AG20443 (cell line): Measurements from ENCODE around the gene MYH14.

Experiments
- DNase-seq: peaks from one replicate; pipeline ENCODE4 v3.0.0; 2012; ENCODE audit warnings: low spot score, mixed read lengths

Gene MYH14

GRCh38 chr19:50292216-50292827 lies 88.9 kb downstream of the MYH14 start:
- no peak for DNase-seq

DNA sequence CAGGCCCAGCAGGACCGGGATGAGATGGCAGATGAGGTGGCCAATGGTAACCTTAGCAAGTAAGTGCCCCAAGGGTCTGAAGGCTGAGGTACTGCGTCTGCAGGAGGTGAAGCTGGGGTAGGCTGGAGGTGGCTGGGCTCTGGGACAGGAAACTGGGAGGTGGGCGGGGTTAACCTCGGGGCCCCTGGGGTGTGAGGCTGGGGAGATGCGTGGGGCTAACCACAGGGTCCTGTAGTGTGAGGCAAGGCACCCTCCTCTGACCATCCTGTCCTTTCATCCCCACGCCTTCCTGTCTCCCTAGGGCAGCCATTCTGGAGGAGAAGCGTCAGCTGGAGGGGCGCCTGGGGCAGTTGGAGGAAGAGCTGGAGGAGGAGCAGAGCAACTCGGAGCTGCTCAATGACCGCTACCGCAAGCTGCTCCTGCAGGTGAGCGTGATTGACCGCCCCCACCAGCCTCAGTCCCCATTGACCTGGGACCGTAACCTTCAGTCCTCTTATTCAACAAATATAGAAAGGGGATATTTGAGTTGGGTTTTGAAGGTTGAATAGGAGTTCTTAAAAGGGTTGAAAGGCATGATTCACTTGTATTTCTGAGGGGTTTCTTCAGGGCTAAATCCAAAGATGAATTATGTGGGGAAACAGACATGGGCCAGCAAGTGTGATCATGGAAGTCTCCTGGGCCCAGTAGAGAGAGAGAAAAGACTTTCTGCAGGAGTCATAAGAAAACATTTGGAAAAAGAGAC lies 90.0 kb downstream of the MYH14 start:
- DNase-seq, result no peak

DNA sequence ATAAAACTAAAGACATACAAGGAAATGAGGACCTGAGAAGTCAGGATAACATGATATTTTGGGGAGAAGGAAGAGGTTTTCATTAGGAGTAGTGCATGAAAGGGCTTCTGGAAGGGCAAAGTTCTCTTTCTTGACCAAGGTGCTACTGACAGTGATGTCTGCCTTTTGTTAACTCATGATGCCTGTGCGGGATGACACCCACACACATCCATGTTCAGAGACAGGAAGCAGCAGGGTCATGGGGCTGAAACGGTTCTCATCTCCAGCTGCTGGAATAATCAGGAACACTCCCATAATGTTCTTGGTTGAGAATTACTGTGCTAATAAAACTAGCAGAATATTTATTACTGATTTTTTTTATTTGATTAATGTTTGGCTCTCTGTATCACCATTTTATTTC lies 96.6 kb downstream of the MYH14 start:
- DNase-seq, result no peak

DNA sequence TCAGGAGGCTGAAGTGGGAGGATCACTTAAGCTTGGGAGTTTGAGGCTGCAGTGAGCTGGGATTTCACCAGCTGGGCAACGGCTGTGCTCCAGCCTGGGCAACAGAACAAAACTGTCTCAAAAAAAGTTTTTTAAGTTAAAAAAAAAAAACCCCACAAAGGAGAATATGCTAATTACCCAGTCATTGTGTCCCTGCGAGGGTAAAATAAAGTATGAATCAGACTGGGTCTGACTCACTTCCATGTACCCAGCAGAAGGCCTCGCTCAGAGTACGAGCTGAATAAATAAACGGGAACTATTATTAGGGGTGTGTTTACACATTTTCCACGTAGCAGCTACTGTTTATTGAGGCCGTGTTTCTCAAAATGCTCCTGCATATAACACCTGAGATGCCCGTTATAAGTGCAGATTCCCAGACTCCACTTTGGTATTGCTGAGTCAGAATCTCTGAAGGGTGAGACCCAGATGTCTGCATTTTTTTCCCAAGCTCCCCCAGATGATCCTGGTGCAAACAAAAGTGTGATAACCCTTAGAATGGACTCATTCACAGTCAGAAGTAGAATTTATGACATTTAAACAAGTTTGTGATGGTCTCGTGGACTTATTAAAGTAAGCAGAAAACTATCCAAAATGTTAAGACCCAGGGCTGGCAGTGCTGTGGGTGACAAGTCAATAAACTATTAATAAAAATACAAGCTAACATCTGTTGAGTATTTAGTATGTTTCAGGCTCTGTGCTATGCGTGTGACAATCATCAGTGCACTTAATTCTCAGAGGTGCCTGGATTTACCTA lies 97.6 kb downstream of the MYH14 start:
- DNase-seq, result peak; percentile 53

DNA sequence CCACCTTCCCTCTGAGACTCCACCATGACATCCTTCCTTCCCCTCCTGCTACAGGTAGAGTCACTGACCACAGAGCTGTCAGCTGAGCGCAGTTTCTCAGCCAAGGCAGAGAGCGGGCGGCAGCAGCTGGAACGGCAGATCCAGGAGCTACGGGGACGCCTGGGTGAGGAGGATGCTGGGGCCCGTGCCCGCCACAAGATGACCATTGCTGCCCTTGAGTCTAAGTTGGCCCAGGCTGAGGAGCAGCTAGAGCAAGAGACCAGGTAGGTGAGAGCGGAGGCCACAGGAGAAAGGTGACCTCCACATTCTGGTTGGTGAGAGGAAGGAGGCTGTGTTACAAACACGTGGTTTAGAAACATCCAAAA lies 98.2 kb downstream of the MYH14 start:
- no peak for DNase-seq

GRCh38 chr19:50303558-50303957 lies 100.1 kb downstream of the MYH14 start:
- DNase-seq, result no peak

DNA sequence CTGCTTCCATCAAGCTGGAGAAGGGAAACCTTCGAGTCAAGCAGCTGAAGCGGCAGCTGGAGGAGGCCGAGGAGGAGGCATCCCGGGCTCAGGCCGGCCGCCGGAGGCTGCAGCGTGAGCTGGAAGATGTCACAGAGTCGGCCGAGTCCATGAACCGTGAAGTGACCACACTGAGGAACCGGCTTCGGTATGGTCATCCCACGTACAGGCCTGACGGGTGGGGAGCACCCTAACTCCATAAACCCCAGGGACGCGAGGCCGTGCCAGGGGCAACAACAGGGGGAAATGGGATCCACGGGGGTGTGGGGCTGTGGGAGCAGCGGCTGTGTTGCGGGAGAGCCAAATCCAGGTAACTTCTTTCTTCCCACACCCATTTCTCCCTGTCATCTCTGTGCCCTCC lies 105.6 kb downstream of the MYH14 start:
- no peak for DNase-seq

DNA sequence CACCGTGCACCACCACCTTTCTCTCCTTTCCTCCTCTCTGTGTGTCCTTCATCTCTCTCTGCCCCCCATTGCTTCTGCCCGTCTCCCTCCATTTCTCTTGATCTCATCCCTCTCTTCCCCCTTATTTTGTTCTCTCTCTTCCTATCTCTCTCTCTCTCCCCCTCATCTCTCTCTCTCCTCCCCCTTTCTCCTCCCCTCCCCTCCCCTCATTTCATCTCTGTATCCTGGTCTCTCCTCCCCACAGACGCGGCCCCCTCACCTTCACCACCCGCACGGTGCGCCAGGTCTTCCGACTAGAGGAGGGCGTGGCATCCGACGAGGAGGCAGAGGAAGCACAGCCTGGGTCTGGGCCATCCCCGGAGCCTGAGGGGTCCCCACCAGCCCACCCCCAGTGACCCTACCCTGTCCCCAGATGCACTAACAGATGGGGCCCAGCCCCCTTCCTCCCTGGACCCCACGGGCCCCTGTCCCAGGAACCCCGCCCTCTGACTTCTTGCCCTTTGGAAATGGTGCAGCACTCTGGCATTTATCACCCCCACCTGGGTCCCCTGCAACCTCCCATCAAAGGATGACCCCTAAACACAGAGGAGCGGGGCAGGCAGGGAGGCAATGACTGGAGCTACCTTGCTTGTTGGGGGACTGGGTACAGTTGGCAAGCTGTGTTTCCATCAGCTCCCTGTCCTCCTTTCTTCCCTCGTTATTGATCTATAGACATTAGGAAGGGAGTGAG lies 106.1 kb downstream of the MYH14 start:
- DNase-seq, result no peak

- DNase-seq, result no peak
Observed at GRCh38 chr19:50310759-50311465, 107.5 kb downstream of the MYH14 start.

- peak; percentile 45 for DNase-seq
Observed at GRCh38 chr19:50311723-50312635, 108.6 kb downstream of the MYH14 start.

DNA sequence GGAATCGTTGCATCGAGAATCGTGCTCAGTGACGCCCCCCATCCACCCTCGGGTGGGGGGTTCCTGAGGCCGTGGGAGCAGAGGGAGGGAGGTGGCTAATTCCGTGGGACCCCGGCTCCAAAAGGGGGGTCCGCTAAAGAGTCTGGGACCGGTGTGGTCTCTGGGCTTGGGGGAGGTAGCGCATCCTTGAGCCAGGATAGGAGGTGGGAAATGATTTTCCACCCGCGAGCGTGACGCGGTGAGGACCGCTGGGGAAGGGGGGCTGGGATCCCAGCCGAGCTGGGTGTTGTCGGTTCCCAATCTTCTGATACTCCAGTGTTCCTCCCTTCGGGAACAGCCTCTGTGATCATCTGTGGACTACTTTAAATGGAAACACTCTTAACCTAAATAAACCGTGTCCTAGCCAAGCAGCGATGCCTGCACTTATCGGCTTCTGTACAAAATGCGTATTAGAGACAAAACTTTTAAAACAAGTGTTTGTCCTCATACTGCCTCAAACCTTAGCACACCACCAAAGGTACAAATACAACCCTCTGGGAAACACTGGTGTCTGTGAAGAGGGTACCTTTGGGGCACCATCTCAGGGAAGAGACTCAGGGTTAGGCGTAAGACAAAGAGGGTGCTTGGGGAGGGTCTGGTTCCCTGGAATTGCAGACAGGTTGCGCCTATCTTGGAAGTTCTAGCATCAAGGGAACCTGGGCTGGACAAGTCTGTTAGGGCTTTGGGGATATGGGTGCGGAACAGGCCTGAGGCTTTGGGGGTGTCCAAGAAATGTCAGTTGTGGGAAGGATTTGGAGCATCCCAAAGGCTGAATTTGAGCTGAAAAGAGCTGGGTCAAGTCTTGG lies 109.8 kb downstream of the MYH14 start:
- no peak for DNase-seq

DNA sequence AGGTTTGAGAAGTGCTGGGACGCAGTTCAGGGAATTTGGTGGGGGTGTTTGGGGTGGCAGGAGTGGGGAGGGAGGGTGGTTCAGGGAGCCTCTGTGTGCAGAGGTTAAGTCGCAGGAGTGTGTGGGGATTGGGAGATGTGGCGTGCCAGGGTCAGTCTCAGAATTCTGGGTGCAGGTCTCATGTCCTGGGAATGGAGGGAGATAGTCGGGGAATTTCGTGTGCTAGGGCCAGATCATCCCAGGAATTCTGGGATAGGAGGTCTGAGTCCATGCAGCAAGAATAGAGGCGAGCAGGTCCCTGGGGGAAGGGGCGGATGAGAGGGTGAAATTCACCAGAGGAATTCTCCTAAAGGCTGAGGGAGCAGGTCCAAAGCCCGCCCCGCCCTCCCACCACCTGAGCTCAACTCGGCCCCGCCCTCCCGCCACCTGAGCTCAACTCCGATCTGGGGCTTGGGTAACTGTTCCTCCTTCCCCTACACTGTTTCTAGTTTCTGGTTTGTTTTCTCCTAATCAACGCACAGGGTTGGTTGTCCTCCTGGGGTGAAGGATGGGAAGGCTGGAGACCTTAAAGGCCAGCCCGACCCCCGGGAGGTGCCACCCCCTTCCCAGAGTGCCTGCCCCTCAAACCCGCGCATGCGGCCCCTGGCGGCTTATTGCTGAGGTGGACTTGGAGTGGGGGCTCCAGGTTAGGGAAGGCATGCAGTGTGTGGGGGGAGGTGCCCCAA lies 110.6 kb downstream of the MYH14 start:
- DNase-seq, result no peak

DNA sequence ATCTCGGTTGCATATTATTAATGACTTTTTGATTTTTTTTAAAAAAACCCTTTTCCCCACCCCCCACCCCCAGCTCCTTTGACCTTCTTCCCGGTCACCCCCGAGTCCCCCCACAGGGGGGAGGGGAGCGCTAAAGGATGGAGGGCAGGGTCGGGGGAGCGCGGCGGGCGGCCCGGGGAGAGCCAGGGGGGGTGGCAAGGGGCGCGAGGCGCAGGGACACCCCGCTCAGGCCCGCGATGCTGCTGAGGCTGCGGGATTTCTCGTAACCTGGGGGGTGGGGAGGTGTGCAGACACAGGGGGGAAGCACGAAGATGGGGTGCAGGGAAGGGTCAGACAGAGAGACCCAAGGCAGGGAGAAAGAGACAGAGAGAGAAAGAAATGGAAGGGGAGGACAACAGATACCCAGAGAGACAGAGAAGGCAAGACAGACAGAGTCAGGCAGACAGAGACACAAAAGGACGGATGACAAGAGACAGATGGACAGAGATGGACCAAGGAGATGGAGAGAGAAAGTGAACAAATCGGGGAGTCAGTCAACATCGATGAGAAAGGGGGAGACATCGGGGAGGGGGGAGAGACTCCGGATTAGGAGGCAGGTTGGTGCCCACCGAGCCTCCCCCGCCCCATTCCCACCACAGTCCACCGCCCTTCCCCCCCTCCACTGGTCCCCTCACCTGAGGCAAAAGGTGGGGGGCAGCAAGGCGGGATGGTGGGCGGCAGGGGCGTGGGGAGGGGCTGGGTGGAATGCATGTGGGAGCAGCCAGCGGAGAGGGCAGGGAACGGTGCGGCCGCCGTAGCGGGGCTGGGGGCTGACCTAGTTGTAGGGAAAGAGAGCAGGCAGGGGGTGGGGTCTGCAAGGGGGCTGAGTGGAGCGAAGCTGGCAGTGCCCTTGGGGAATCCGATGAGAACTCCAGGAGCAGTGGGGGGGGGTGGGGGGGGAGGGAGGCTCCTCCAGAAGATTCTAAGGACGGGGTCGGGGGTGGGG lies 111.6 kb downstream of the MYH14 start:
- no peak for DNase-seq

- no peak for DNase-seq
Observed at GRCh38 chr19:50315773-50316448, 112.5 kb downstream of the MYH14 start.

DNA sequence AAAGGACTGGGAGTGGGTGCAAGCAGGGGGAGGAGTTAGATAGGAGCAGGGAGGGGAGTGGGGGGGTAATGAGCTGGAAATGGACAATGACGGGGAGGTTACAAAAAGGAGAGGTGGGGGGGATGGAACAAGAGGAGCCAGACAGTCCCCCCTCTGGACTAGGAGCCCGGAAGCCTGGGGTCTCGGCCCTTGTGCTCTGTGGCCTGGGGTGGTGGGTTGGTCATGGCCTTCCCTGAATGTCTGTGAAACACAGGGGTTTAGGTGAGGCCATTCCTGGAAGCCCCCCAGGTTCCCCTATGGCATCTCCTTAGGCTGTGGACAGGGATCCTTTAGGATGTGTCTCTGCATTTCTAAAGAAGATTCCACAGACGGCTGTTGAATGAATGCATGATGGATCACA lies 113.7 kb downstream of the MYH14 start:
- DNase-seq, result no peak

DNA sequence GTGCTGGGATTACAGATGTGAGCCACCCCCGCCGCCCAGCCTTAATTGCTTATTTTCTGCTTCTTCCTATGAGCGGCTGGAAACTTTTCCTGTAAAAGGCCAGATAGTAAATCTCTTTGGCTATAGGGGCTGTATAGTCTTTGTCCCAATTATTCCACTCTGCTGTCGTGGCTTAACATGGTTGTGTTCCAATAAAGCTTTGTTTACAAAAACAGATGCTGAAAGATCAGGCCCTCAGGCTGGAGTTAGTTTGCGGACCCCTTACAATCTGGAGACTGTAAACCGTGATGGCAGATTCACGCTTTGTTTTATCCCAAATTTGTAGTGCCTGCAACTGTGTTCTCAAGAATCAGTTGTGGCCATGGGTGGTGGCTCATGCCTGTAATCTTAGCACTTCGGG lies 115.0 kb downstream of the MYH14 start:
- DNase-seq, result no peak

DNA sequence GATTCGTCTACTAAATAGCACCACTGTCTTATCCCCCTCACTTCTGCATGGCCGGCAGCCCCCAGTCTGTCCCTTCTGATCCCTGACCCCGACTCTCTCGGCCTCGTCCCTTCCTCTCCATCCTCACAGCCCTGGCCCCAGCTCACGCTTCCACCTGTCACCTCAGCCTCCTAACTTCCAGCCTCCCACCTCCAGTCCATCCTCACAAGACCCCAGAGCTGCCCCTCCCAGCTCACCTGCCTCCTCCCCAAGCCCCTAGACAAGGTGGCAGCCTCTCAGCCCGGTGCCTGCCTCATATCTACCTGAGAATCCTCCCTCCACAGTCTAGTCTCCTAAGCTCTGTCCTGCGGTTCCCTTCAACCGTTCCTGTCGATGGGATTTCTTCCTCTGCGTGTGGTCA lies 115.7 kb downstream of the MYH14 start:
- DNase-seq, result no peak
